Measurements from ENCODE around the gene SMYD3. TPM values are rescaled to one million over a fixed set of nuclear protein-coding genes. Genes with fewer than 3 reads are reported as not detected.
"Not testable (repeated sequence)": the region's sequence is repeated elsewhere in the genome, so short reads cannot be mapped to it uniquely, and the experiment has no call there.

The SMYD3 gene
- total RNA-seq, 1 donor from 2014 or later = 20.8 TPM

DNA sequence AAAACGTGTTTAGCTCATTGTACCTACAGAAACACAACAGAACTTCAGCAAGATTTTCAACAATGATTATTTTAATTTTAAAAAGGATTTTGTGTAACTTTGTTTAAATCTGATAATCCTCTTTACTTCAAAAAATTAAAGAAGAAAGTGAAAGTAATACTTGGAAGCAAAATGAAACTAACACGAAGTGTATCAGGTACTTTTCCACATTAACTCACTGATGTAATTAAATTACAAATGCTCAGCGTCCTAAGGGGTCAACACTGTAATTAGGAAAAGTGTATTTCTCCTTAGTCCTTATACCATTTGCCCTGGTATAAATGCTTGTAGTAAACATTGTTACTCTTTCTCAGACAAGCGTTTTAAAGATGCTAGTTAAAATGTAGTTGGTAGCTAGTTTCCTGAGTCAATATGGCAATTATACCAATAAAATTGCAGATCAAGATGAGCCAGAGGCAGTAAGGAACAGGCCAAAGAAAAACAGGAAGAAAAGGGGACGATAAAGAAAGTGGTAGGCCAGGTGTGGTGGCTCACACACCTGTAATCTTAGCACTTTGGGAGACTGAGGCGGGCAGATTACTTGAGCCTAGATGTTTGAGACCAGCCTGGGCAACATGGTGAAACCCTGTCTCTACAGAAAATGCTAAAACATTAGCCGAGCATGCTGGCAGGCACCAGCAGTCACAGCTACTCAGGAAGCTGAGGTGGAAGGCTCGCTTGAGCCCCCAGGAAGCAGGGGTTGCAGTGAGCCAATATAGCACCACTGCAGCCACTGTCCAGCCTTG is 553.0 kb downstream of the SMYD3 start:
- ChIA-PET CTCF (no interaction called here), POLR2A (no interaction called here)
- no peak for DNase-seq
- peak overlapping the region; percentile 92 for H3K27ac Mint-ChIP-seq
- H3K27me3 Mint-ChIP-seq = no peaks in the 10 kb centered on the region
- peaks cover 42% of the 10 kb centered on the region for H3K4me1 Mint-ChIP-seq
- no peaks in the 10 kb centered on the region for H3K36me3 Mint-ChIP-seq (ENCODE audit: low read depth)
- no peaks in the 10 kb centered on the region for H3K9me3 Mint-ChIP-seq
- intact Hi-C loops (cut with micrococcal nuclease) = loop anchor here (1.0 kb wide), 1 partner anchor 798 kb away; no protein-coding TSS in a partner anchor
- peak overlapping the region; percentile 72 for H3K4me3 Mint-ChIP-seq
- ATAC-seq (ENCODE audit: low read depth) = peak; percentile 62
- TF ChIP-seq, protein P1, sequence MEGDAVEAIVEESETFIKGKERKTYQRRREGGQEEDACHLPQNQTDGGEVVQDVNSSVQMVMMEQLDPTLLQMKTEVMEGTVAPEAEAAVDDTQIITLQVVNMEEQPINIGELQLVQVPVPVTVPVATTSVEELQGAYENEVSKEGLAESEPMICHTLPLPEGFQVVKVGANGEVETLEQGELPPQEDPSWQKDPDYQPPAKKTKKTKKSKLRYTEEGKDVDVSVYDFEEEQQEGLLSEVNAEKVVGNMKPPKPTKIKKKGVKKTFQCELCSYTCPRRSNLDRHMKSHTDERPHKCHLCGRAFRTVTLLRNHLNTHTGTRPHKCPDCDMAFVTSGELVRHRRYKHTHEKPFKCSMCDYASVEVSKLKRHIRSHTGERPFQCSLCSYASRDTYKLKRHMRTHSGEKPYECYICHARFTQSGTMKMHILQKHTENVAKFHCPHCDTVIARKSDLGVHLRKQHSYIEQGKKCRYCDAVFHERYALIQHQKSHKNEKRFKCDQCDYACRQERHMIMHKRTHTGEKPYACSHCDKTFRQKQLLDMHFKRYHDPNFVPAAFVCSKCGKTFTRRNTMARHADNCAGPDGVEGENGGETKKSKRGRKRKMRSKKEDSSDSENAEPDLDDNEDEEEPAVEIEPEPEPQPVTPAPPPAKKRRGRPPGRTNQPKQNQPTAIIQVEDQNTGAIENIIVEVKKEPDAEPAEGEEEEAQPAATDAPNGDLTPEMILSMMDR (IDR thresholded peaks at IDR 0.05) = no peak

DNA sequence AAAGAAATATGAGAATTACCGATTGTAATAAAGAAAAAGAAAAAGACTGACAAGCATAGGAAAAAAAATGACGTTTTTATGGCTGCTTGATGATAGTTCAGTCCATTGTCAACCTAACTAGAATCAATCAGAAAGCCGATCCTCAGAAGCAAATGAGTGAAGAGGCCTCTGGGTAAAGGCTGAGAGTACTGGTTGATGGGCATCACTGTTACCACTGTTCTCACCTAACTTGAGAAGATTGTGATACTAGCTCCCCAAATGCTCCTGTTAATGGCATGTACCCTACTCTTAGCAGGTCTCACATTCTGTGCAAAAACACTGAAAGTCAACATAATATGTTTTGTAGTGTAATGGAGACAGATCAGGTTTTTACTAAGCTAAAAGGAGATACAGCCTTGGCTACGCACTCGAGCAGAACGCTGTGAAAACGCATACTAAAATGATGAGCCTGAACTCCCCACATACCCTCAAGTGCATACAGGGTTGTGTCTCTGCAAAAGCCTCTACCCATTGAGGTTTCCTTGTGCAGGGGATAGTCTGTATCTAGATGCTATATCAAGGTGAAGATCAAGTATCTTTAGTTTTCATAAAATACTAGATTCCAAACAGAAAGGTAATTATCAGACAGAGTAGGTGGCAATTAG is 554.6 kb downstream of the SMYD3 start:
- CTCF ChIA-PET = interaction anchor here (0.5 kb wide), 1 partner anchor 52 kb away, joined by 3 read pairs; no protein-coding TSS in a partner anchor
- Mint-ChIP-seq H3K4me1 (peaks cover 42% of the 10 kb centered on the region), H3K36me3 (ENCODE audit: low read depth) (no peaks in the 10 kb centered on the region), H3K9me3 (no peaks in the 10 kb centered on the region), H3K27me3 (no peaks in the 10 kb centered on the region), H3K27ac (peak overlapping the region; percentile 92), H3K4me3 (peak overlapping the region; percentile 44)
- TF ChIP-seq, protein P1 (IDR thresholded peaks at IDR 0.05) = no peak
- intact Hi-C loops (cut with micrococcal nuclease) = no loop called here
- POLR2A ChIA-PET = no interaction called here
- DNase-seq = no peak
- peak; percentile 22 for ATAC-seq (ENCODE audit: low read depth)

DNA sequence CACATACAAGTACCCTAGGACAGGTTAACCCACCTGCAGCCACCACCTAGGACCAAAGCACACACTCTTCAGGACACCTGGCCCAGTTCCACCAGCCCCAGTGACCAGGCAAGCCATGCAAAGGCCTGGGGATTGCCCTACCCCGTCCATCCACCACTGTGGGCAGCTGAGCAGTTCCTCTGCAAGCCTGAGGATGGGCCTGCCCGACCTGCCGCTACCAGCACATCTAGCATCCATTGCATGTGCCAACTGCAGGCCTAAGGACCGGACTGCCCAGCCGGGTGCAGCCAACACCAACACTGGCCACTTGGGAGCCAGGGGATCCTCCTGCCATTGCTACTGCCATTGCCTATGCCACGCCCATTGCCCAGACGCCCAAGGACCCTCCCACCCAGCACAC is 558.3 kb downstream of the SMYD3 start:
- Mint-ChIP-seq H3K9me3 (peaks cover 11% of the 10 kb centered on the region), H3K27me3 (no peaks in the 10 kb centered on the region), H3K36me3 (ENCODE audit: low read depth) (peaks cover 2% of the 10 kb centered on the region), H3K4me1 (peaks cover 23% of the 10 kb centered on the region), H3K27ac (no peak overlapping the region), H3K4me3 (no peak overlapping the region)
- no peak for DNase-seq
- intact Hi-C loops (cut with micrococcal nuclease) = no loop called here
- TF ChIP-seq, protein P1 (IDR thresholded peaks at IDR 0.05) = no peak
- CTCF ChIA-PET = no interaction called here
- ATAC-seq (ENCODE audit: low read depth) = no peak
- POLR2A ChIA-PET = no interaction called here

DNA sequence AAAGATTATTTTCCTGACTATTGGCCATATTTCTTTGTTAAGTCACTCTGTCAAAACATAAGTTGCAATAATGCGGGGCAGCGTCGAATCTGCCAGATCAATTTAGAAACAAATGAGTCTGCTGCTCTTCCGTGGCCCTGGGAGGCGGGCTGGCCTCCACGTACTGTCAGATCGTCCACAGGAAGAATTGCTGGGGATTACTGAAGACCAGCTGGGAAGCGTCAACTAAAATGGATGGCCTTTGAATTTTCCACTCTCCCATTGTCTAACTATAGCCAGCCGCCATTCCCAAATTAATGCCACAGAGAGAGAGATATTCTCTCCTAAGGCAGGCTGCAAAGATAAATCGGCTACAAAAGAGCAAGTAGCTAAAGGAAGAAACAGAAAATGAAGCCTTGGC is 560.2 kb downstream of the SMYD3 start:
- intact Hi-C loops (cut with micrococcal nuclease) = no loop called here
- H3K4me3 Mint-ChIP-seq = no peak overlapping the region
- POLR2A ChIA-PET = no interaction called here
- H3K27ac Mint-ChIP-seq = no peak overlapping the region
- CTCF ChIA-PET = no interaction called here
- peaks cover 2% of the 10 kb centered on the region for H3K36me3 Mint-ChIP-seq (ENCODE audit: low read depth)
- DNase-seq (no peak), ATAC-seq (ENCODE audit: low read depth) (no peak)
- peaks cover 5% of the 10 kb centered on the region for H3K4me1 Mint-ChIP-seq
- no peaks in the 10 kb centered on the region for H3K27me3 Mint-ChIP-seq
- TF ChIP-seq, protein P1 (IDR thresholded peaks at IDR 0.05) = no peak
- H3K9me3 Mint-ChIP-seq = peaks cover 11% of the 10 kb centered on the region

DNA sequence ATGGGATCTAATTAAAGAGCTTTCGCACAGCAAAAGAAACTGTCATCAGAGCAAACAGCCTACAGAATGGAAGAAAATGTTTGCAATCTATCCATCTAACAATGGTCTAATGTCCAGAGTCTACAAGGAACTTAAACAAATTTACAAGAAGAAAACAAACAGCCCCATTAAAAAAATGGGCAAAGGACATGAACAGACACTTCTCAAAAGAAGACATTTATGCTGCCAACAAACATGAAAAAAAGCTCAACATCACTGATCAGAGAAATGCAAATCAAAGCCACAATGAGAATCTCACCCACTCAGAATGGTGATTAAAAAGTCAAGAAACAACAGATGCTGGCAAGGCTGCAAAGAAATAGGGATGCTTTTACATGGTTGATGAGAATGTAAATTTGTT is 561.9 kb downstream of the SMYD3 start:
- CTCF ChIA-PET; H3K36me3 Mint-ChIP-seq (ENCODE audit: low read depth); DNase-seq: not testable (repeated sequence)

More for the DNA sequence above, 561.9 kb downstream of the SMYD3 start:
- H3K27ac Mint-ChIP-seq; H3K27me3 Mint-ChIP-seq; H3K4me1 Mint-ChIP-seq; intact Hi-C loops (cut with micrococcal nuclease); H3K4me3 Mint-ChIP-seq; POLR2A ChIA-PET; ATAC-seq (ENCODE audit: low read depth): not testable (repeated sequence)
- peaks cover 11% of the 10 kb centered on the region for H3K9me3 Mint-ChIP-seq
